Measurements from ENCODE around the gene ARL15.

ARL15 gene

GRCh38 chr5:54315736-54316528 lies 5.6 kb upstream of the ARL15 start:
- DNase-seq (ENCODE audit: low read depth in 2 of 2) = no peak

GRCh38 chr5:54313311-54314270 lies 3.2 kb upstream of the ARL15 start:
- DNase-seq (ENCODE audit: low read depth in 2 of 2) = no peak

GRCh38 chr5:54312499-54312898 lies 2.1 kb upstream of the ARL15 start:
- no peak for DNase-seq (ENCODE audit: low read depth in 2 of 2)

GRCh38 chr5:54311176-54311677 lies 854 bp upstream of the ARL15 start:
- no peak for DNase-seq (ENCODE audit: low read depth in 2 of 2)

GRCh38 chr5:54309691-54310432 lies 511 bp downstream of the ARL15 start:
- DNase-seq (ENCODE audit: low read depth in 2 of 2) = peak in 1 of 2 donors; percentile 12

- DNase-seq (ENCODE audit: low read depth in 2 of 2) = no peak
These were observed 1.1 kb downstream of the ARL15 start for GRCh38 chr5:54309276-54309675.

GRCh38 chr5:54307583-54307982 lies 2.8 kb downstream of the ARL15 start:
- DNase-seq (ENCODE audit: low read depth in 2 of 2) = no peak

GRCh38 chr5:54306893-54307292 lies 3.5 kb downstream of the ARL15 start:
- DNase-seq (ENCODE audit: low read depth in 2 of 2) = no peak

GRCh38 chr5:54305737-54306136 lies 4.6 kb downstream of the ARL15 start:
- DNase-seq (ENCODE audit: low read depth in 2 of 2) = no peak

- no peak for DNase-seq (ENCODE audit: low read depth in 2 of 2)
These were observed 6.3 kb downstream of the ARL15 start for GRCh38 chr5:54304040-54304439.

GRCh38 chr5:54302267-54302687 lies 8.1 kb downstream of the ARL15 start:
- no peak for DNase-seq (ENCODE audit: low read depth in 2 of 2)

GRCh38 chr5:54301849-54302248 lies 8.5 kb downstream of the ARL15 start:
- DNase-seq (ENCODE audit: low read depth in 2 of 2) = no peak

GRCh38 chr5:54301220-54301619 lies 9.2 kb downstream of the ARL15 start:
- DNase-seq (ENCODE audit: low read depth in 2 of 2) = no peak

GRCh38 chr5:54298947-54299346 lies 11.4 kb downstream of the ARL15 start:
- no peak for DNase-seq (ENCODE audit: low read depth in 2 of 2)

GRCh38 chr5:54296386-54296785 lies 14.0 kb downstream of the ARL15 start:
- no peak for DNase-seq (ENCODE audit: low read depth in 2 of 2)

- DNase-seq (ENCODE audit: low read depth in 2 of 2) = no peak
These were observed 14.6 kb downstream of the ARL15 start for GRCh38 chr5:54295651-54296276.

- DNase-seq (ENCODE audit: low read depth in 2 of 2) = no peak
These were observed 16.2 kb downstream of the ARL15 start for GRCh38 chr5:54294097-54294667.

- DNase-seq (ENCODE audit: low read depth in 2 of 2) = no peak
These were observed 17.5 kb downstream of the ARL15 start for GRCh38 chr5:54292866-54293265.

- DNase-seq (ENCODE audit: low read depth in 2 of 2) = no peak
These were observed 18.9 kb downstream of the ARL15 start for GRCh38 chr5:54291498-54291897.

GRCh38 chr5:54289769-54290168 lies 20.6 kb downstream of the ARL15 start:
- no peak for DNase-seq (ENCODE audit: low read depth in 2 of 2)
